Measurements from ENCODE around the gene DPH2.

Gene DPH2

GRCh38 chr1:44010935-44011471, 41.2 kb downstream of the DPH2 start:
- no peak overlapping the region for H2AFZ ChIP-seq
- H3K79me2 ChIP-seq = no peaks in the 10 kb centered on the region
- H3K9me3 ChIP-seq (ENCODE audit: control insufficient read depth, low read length) = no peaks in the 10 kb centered on the region
- no peak overlapping the region for H3K27ac ChIP-seq
- no peaks in the 10 kb centered on the region for H3K4me1 ChIP-seq
- H3K4me2 ChIP-seq (ENCODE audit: low read length) = no peak overlapping the region
- no peaks in the 10 kb centered on the region for H3K36me3 ChIP-seq (ENCODE audit: control insufficient read depth, insufficient read depth, low read length)
- no peak overlapping the region for H3K9ac ChIP-seq
- TF ChIP-seq, protein P1, sequence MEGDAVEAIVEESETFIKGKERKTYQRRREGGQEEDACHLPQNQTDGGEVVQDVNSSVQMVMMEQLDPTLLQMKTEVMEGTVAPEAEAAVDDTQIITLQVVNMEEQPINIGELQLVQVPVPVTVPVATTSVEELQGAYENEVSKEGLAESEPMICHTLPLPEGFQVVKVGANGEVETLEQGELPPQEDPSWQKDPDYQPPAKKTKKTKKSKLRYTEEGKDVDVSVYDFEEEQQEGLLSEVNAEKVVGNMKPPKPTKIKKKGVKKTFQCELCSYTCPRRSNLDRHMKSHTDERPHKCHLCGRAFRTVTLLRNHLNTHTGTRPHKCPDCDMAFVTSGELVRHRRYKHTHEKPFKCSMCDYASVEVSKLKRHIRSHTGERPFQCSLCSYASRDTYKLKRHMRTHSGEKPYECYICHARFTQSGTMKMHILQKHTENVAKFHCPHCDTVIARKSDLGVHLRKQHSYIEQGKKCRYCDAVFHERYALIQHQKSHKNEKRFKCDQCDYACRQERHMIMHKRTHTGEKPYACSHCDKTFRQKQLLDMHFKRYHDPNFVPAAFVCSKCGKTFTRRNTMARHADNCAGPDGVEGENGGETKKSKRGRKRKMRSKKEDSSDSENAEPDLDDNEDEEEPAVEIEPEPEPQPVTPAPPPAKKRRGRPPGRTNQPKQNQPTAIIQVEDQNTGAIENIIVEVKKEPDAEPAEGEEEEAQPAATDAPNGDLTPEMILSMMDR (IDR thresholded peaks at IDR 0.05) = no peak
- H3K4me3 ChIP-seq (ENCODE audit: low read depth, low read length) = no peak overlapping the region
- no peaks in the 10 kb centered on the region for H3K27me3 ChIP-seq (ENCODE audit: control insufficient read depth, insufficient read depth, low read length)

- H3K4me2 ChIP-seq (ENCODE audit: low read length) = no peak overlapping the region
- H3K9me3 ChIP-seq (ENCODE audit: control insufficient read depth, low read length) = no peaks in the 10 kb centered on the region
- TF ChIP-seq, protein P1 (IDR thresholded peaks at IDR 0.05) = no peak
- H3K27ac ChIP-seq = no peak overlapping the region
- H3K9ac ChIP-seq = no peak overlapping the region
- no peak overlapping the region for H2AFZ ChIP-seq
- H3K36me3 ChIP-seq (ENCODE audit: control insufficient read depth, insufficient read depth, low read length) = no peaks in the 10 kb centered on the region
- H3K4me1 ChIP-seq = no peaks in the 10 kb centered on the region
- H3K27me3 ChIP-seq (ENCODE audit: control insufficient read depth, insufficient read depth, low read length) = no peaks in the 10 kb centered on the region
- H3K4me3 ChIP-seq (ENCODE audit: low read depth, low read length) = no peak overlapping the region
- no peaks in the 10 kb centered on the region for H3K79me2 ChIP-seq
Observed at GRCh38 chr1:44012404-44012803, 42.6 kb downstream of the DPH2 start.

GRCh38 chr1:44012941-44013609, 43.3 kb downstream of the DPH2 start:
- Histone ChIP-seq H3K4me2 (ENCODE audit: low read length) (no peak overlapping the region), H3K4me3 (ENCODE audit: low read depth, low read length) (no peak overlapping the region), H3K4me1 (no peaks in the 10 kb centered on the region), H3K27ac (no peak overlapping the region), H3K9me3 (ENCODE audit: control insufficient read depth, low read length) (no peaks in the 10 kb centered on the region), H3K36me3 (ENCODE audit: control insufficient read depth, insufficient read depth, low read length) (no peaks in the 10 kb centered on the region), H3K27me3 (ENCODE audit: control insufficient read depth, insufficient read depth, low read length) (no peaks in the 10 kb centered on the region), H3K79me2 (no peaks in the 10 kb centered on the region), H2AFZ (no peak overlapping the region), H3K9ac (no peak overlapping the region)
- TF ChIP-seq, protein P1 (IDR thresholded peaks at IDR 0.05) = no peak

DNA sequence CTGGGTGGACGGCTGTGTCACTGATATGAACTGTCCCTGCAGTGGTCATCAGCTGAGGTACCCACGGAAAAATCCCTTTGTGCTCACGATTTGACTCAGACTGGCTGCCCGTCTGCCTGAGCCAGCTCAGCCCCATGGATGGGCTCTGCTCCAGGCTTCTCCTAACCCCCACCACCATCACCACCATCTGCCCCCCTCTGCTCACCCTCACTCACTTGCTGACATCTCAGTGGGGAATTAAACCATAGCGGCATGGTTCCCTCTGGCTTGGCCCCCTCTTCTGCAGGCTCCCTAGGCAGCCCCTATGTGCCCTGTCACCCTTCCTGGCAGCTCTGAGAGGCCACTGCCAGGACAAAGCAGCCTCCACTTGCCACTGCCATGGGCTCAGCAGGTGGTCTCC, 44.1 kb downstream of the DPH2 start:
- H3K27me3 ChIP-seq (ENCODE audit: control insufficient read depth, insufficient read depth, low read length) = no peaks in the 10 kb centered on the region
- H3K4me2 ChIP-seq (ENCODE audit: low read length) = no peak overlapping the region
- no peaks in the 10 kb centered on the region for H3K4me1 ChIP-seq
- no peaks in the 10 kb centered on the region for H3K79me2 ChIP-seq
- no peak overlapping the region for H3K27ac ChIP-seq
- H3K9me3 ChIP-seq (ENCODE audit: control insufficient read depth, low read length) = no peaks in the 10 kb centered on the region
- H2AFZ ChIP-seq = no peak overlapping the region
- H3K36me3 ChIP-seq (ENCODE audit: control insufficient read depth, insufficient read depth, low read length) = no peaks in the 10 kb centered on the region
- H3K4me3 ChIP-seq (ENCODE audit: low read depth, low read length) = no peak overlapping the region
- TF ChIP-seq, protein P1 (IDR thresholded peaks at IDR 0.05) = no peak
- H3K9ac ChIP-seq = no peak overlapping the region

Measured in parathyroid adenoma (tissue), 2 donors.